CD4-positive, alpha-beta T cell treated with Interleukin-17A for 4 hours (primary cell): ENCODE results near the gene VSTM4.

Source experiments
- DNase-seq: peaks from one replicate; pipeline ENCODE4 v3.0.0-alpha.2; 2020; ENCODE audit warnings: mixed read lengths

VSTM4 gene, protein sequence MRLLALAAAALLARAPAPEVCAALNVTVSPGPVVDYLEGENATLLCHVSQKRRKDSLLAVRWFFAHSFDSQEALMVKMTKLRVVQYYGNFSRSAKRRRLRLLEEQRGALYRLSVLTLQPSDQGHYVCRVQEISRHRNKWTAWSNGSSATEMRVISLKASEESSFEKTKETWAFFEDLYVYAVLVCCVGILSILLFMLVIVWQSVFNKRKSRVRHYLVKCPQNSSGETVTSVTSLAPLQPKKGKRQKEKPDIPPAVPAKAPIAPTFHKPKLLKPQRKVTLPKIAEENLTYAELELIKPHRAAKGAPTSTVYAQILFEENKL

DNA sequence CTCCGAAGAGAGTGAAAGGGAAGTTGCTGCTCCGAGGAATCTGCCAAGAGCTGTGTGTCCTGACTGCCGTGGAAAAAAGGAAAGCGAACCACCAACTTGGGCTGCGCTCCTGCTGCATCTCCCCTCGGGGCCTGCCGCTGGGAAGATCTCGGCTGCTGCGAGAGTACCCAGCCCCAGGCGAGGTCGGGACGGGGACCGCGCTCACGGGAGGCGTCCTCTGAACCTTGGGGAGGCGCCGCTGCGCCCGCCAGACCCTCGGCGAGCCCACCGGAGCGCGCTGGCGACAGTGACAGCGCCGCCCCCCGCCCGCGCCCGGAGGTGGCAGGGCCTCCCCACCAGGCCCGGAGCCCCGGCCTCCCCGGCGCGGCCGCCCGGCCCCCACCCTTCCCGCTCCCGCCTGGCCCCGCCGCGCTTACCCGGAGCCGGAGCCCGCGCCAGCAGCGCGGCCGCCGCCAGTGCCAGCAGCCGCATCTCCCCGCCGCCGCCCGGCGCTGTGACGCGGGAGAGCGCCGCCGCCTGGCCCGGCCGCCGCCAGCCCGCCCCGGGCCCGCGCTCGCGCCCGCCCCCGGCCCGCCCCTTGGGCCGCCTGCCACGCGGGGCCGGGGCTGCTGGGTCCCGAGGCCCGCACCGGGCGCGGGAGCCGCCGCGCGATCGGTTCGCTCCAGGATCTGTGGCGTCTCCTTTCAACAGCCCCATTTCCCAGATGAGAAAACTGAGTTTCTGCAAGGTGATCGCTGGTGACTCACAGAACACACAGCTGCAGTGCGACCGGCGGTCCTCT, at the start of gene VSTM4:
VSTM4 (minus strand) TSS at position 508 of the 781 bp plus-strand sequence; CDS start at position 471, 37 bp downstream.
- DNase-seq: no peak

DNA sequence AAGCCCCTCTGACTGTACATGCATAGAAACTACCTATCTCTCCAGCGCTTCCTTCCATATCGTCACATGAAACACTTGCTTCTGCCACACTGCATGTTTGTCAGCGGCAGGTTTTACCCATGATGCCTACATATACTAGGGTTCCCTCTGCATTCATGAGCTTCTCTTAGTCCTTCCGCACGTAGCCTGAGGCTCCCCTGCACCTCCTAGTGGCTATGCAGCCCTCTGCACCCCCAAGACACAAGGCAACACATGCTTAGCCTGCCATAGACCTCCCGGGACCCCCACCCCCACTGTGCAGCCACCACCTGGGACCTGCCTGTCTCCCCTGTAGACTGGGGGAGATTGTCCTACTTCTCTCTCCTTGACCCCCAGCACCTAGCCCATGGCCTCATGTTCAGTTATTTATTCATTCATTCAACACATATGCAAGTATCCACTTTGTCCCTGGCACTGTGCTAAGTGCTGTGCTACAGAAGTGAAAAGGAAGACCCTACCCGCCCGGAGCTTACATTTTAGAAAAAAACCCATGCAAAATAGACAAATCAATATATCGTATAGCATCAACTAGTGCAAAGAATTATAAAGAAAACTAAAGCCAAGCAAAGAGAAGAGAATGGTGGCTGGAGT, 49.4 kb upstream of the VSTM4 start:
- DNase-seq: peak; percentile 26

DNA sequence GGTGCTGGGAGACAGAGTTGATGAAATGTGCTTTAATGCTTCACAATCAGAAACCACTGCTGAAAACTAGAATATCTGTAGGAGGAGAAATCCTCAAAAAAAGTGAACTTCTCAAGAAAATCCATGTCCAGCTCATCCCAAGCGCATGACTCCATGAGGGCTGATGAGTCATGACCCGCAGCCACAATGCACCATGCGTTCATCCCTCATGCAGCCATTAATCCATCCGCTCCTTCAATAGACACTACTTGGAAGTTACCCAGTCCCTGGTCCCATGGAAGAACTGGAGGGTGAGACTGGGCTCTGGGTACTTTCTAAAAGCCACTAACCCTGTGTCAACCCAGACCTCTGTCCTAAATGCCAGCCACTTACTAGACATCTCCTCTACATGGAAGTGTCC, 48.4 kb upstream of the VSTM4 start:
- DNase-seq: no peak

DNA sequence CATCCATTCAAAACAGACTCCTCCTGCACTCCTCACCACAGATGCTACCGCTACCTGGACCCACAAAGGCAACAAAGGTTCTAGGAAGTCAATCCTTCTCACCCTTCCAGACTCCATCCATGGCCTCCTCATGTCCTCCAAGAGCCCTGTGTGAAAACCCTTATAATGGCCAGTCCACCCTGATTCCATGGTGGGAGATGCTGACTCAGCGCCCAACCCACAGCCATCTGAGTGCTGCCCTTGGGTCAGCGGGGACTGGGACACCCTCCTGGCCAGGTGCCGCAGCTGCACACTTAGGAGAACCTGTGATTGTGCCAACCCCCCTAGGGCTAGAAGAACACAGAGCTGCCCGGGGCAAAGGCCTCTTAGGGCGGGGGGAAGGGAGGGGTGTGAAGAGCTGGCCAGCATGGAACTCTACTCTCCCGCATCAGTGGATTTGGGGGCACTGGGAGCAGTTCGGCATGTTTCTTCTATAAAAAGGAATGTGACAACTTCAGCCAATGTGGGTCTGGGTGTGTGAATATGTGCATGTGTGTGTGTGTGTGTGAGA, 47.5 kb upstream of the VSTM4 start:
- no peak for DNase-seq

DNA sequence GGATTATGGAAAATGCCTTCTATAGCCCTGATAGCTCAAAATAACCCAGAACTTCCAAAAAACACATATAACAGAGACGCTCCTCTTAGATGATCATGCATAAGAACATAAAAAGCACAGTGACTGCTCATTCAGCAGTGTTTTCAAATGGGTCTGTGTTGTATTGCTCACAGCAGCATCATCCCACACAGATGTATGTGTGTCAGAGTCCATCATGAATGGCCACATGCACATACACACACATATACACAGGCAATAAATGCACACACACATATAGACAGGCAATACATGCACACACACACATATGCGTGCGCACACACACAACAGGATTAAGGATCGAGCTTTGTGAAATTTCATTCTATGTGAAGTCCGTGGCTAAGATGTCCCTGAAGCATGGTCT, 46.7 kb upstream of the VSTM4 start:
- DNase-seq: no peak

DNA sequence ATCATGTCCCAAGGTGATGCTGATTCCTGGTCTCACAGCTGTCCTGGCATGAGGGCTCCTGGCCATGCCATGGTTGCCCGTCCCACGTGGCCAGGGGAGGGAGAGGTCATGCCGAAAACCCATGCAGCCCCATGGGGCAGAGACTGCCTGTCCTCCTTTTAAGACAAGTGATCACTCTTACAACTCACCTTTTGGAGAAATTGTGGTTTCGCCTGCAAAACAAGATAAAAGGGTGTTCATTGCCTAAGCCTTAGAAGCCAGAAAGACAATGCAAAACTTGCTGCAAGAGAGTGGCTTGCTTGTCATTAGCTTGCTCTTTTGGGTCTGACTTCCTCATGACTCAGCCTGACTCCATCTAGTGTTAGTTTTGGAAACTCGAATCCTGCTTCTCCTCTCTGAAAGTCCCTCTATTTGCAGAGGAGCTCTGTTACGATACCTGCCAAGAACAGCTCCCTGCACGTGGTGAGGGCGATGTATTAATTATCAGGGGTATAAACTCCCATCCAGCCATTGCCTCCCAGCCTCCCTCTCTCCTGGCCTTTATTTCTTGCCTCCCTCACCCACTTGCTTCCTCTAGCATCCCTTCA, 46.2 kb upstream of the VSTM4 start:
- no peak for DNase-seq

DNA sequence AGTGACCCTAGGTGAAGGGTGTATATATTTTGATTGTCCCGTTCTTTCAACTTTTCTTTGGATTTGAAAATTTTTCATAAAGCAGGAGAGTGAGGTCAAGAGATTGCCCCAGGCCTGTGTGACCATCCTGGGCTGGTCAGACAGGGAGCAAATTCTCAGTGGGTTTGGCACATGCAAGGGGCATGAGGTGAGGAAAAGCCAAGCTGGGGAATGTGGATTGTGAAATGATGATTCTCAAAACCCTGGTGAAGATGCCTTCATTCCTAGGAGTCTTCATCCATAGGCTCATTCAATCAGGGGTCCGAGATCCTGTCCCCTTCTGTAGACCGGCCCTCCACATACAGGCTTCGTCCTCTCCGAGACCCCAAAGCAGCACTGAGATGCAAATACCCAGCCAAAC, 45.5 kb upstream of the VSTM4 start:
- no peak for DNase-seq

DNA sequence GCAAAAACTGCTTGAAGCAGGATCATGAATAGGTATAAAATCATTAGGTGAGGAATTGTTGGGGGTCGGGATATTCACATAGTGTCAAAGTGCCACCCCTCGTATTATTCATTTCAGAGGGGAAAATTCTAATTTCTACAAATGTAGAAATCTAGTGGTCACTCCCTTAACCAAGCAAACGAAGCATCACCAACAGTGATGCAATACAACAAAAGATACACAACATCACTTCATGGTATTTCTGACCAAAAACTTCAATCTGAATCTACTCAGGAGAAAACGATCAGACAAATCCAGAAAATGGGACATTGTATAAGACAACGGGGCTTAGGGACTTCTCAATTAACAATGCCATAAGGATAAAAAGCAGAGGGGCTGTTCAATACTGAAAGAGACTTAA, 44.8 kb upstream of the VSTM4 start:
- no peak for DNase-seq

DNA sequence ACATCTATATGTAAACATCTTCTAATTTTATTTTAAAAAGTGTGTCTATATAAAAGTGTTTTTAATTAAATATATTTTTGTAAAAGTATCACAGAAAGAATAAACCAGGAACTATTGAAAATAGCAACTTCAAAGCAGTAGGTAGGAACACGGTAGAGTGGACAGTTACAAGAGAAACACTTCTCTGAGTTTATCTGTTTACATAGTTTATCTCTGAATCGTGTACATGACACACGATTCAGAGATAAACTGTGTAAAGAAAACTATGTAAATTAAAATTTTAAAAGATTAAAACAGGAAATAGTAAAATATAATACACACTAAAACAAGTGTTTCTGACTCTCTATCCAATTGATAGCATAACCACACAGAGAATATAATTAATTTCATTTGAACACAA, 43.6 kb upstream of the VSTM4 start:
- DNase-seq: no peak

DNA sequence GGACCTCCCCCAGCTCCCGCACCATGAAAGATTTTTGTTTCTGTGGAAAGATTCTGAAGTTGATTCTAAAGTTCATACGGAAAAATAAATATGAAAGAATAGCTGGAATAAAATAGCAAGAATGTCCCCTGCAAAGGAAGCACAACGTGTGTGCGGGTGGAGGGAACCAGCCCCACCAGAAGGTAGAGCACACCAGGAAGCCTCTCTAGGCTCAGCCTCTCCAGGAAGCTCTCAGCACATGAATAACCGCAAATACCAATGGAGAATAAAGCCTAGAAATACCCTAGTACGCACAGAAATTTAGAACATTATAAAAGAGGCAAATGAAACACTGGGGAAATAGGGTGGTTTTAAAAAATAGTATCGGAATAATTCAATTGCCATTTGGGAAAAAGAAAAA, 43.1 kb upstream of the VSTM4 start:
- no peak for DNase-seq

DNA sequence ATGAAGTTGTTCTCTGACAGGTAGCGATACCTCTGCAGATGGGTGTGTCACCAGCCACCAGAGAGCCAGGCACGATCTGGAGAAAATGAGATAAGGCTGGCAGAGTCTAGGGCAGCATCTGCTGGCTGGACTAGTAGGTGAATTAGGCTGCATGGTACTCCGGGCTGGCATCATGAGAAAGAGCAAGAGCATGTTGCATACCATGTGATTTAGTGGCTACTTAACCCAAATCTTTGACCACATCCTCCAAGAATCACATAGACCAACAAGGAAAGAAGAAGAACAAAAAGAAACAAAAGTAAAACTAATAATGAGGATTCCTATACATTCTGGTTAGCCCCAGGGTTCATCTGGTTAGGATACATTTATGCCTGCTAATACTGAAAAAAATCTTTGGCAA, 41.9 kb upstream of the VSTM4 start:
- DNase-seq: no peak

DNA sequence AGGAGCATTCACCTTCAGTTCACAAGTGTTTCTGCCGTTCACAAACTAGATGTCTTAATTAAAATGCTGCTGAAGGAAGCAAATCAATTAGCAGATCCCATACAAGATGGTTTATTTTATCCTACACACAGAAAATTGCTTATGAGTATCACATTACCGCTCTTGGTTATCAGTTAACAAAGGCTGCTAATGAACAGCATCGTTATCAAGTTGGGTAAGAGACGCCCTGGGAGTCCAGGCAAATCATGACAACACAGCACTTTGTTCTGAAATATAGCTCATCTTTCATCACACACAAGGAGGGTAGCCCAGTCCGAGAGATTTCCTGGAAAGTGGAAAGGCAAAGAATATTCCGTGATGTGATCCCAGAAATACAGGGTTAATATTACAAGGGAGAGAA, 39.3 kb upstream of the VSTM4 start:
- DNase-seq: no peak

DNA sequence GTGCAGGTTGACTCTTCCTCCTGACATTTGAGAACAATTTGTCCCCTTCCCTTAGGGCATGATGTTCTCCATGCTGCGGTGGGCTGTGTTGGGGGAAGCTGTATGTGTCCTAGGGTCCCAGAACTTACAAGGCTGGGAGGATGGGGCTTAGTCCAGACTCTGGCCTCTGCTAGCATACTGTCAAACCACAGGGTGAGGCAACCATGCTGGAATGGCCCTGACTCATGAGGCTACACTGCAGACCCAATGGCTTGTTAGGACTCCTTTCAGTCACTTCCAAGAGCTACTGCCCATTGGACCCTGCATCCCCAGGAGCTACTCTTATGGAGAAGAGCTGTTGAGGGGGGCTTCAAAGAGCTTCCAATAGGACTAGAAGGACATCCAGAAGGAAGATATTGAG, 38.6 kb upstream of the VSTM4 start:
- DNase-seq: no peak

DNA sequence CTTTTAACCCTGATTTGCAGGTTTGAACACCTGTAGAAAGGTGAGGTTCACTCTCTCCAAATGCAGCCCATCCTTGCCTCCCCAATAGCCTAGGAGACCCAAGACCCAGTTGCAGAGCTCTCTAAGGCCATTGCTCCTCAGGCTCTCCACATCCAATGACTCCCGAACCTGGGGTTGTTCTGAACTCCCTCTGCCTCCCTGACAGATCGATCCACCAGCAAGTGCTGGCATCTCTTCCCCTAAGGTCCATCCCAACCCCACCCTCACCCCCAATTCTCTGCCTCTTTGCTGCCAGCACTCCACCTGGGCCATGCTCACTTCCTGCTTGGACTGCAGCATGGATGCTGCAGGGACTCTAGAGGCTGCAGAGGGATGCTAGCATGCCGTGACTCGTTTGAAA, 37.8 kb upstream of the VSTM4 start:
- DNase-seq: no peak

DNA sequence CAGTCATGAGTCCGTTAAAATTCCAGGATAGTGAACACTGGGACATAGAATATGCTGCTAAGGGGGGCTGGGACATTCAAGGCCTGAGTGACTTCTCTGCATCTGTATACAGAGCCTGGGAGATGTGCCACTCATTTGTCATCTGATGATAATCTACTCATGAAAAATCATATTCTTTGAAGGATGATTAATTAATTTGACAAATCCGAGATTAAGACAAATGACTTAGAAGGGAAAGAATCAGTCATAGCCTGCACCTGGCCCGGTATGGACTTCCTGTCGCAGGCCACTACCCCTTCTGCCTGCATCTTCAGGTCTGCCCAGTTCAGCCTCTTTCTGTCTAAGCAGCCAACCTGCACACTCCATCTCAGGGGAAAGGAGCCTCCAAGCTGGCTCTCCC, 37.3 kb upstream of the VSTM4 start:
- DNase-seq: no peak

DNA sequence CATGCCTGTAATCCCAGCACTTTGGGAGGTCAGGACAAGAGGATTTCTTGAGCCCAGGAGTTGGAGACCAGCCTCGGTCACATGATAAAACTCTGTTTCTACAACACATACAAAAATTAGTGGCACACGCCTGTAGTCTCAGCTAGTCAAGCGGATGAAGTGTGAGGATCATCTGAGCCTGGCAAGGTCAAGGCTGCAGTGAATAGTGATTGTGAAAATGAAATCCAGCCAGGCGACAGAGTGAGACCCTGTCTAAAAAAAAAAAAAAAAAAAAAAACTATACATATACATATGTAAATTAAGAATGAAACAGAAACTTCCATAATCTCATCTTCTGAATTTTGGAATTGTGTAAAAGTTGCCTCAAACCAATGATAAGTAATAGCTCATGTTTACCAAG, 36.7 kb upstream of the VSTM4 start:
- no peak for DNase-seq

DNA sequence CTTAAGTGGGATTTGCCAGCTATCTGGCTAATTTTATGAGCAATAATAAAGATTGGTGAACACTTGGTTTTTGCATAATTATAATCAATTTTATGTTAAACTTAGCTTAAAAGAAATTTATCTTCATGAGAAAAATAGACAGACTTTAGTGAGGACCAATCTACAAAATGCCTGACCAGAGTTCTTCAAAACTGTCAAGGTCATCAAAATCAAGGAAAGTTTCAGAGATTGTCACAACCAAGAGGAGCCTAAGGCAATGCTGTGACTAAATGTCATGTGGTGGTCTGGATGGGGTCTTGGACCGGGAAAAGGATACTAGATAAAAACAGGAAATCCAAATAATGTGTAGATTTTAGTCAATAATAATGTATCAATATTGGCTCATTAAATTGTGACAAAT, 36.2 kb upstream of the VSTM4 start:
- DNase-seq: no peak

DNA sequence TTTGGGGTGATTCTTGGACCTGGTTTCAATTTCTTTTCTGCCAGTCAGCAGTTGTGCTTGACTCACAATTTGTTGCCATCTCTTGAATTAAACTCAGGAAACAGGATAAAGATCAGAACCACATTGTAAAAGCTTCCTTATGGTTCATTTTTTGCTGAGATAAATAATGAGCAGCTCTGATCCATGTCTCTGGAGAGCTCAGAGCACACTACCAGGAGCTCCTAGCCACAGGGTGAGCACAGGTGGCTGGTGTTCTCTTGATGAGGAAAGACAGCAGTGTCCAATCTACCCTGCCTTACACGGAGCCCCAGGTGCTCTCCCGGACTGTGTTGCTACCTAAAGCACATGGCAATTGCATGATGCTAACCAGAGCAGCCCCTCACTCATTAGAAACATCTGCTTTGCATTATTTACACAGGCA, 35.7 kb upstream of the VSTM4 start:
- DNase-seq: no peak

DNA sequence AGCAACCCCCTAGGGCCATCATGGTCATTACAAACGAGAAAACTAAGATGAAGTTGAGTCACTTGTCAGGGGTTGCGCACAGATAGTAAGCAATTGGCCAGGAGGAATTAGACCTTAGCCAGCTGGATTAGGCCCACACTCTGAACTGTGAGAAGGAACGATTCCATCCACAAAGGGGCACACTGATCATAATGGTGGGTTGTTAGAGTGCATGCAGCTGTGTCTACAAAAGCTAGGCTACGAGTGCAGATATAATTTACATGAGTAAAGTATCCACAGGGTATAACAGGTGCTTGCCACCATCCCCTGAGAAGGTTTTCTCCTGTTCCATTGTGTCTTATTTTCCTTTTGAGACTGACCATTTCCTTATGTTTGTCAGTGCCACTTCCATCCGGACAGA, 35.1 kb upstream of the VSTM4 start:
- DNase-seq: no peak

DNA sequence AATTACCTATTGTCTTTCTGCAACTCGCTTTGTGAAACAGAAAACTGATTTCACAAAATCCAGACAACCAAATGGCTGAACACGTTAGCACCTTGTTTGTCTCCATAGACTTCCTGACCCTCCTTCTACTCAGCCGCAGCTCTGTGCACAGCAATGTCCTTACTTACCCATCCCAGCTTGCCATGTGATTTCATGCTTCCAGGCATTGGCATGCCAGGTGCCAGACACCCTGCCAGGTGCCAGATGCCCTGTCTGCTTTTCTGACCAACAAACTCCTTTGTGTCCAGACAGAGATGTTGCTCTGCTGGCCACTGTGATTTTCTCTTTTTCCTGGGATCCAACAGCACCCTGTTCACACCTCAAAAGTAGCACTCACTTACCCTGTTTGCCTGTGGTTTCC, 34.6 kb upstream of the VSTM4 start:
- DNase-seq: no peak

DNA sequence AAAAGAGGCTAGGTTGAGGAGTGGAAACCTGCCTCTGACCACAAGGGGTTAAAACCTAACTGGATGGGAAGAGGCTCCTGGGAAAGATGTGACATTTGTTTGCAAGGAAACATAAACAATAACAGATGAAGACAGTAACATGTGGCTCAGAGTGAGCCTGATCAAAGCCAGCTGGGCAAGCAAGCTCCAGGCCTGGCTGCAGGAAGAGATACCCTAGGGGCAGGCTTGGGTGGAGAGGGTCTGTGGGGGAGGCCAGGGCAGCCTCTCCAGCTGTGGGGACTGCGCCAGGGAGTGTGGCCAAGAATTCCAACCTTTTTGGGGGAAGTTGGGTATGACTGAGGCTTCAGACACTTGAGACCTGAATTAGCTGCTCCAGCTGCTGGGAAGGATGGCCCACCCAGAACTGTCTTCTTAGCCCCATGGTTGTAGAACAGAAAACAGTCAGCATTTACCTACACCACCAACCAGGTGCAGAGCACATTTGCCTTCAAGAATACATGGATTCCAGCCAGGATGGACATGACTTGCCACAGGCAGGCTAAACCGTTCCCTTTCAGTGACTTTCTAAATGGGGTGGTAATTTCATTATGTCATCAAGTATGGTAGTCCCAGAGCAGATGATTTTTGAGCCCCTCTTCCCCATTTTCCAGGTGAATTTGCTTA, 28.9 kb upstream of the VSTM4 start:
- no peak for DNase-seq

DNA sequence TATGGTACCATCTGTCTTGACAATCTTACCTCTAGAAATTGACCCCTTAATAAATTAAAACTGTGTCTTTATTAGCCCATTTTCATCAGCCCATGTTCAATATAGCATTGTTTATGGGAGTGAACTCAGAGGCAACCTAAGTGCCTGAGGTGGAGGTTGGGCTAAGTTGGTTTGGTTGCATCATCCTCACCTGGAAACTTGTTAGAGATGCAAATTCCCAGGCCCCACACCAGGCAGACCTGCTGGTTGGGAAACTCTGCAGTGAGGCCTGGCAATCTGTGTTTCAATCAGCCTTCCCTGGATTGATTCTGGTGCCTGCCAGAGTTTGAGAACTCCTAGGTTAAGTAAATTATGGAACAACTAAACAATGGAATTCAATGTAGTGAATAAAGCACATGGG, 27.9 kb upstream of the VSTM4 start:
- DNase-seq: no peak
